HG03439 (cell line): ENCODE data around the gene C4B.

Source experiments
- ATAC-seq: cut with Tn5 transposase; IDR thresholded peaks from one replicate; pipeline ENCODE4 v1.9.1; 2021; ENCODE audit warnings: mild to moderate bottlenecking, moderate library complexity; ENCODE audit not compliant: unreplicated experiment

C4B gene

GRCh38 chr6:32081168-32081990, 66.8 kb downstream of the C4B start:
- ATAC-seq = no peak

GRCh38 chr6:32082478-32082877, 67.9 kb downstream of the C4B start:
- no peak for ATAC-seq

- ATAC-seq = no peak
These were observed 68.3 kb downstream of the C4B start for GRCh38 chr6:32082935-32083334.

GRCh38 chr6:32083812-32084768, 69.5 kb downstream of the C4B start:
- no peak for ATAC-seq

GRCh38 chr6:32084780-32085179, 70.2 kb downstream of the C4B start:
- no peak for ATAC-seq
